OCI-LY7 (cell line): ENCODE data around the gene SETBP1. TPM values are rescaled to one million over a fixed set of nuclear protein-coding genes. Genes with fewer than 3 reads are reported as not detected.

Source experiments
- BruUV-seq: library from RNA; stranded (reverse); fragments of 400-500 nt; replicated peaks from 2 replicates; lab custom pipeline; 2021; lab: Mats Ljungman, UMichigan
- CTCF ChIA-PET: fragments of 300-600 bp; sonication (Branson Sonifier 250); formaldehyde crosslinking; loops from one replicate; lab custom pipeline; 2022; ENCODE audit warnings: antibody characterized with exemption; ENCODE audit not compliant: unreplicated experiment; lab: Charles Lee
- POLR2A ChIA-PET: fragments of 300-600 bp; sonication (Branson Sonifier 250); formaldehyde crosslinking; loops from one replicate; lab custom pipeline; 2022; ENCODE audit warnings: antibody characterized with exemption; lab: Charles Lee
- DNase-seq: peaks from one replicate; pipeline ENCODE4 v3.0.0-alpha.2; 2015; ENCODE audit warnings: low spot score
- H2AFZ ChIP-seq: fragments of 200-600 bp; sonication (generic), shearing (Covaris generic); 2 replicates; pipeline ENCODE4 v1.6.1; 2014; ENCODE audit warnings: mild to moderate bottlenecking, antibody characterized with exemption, low read length, moderate library complexity
- H3K27ac ChIP-seq: fragments of 200-600 bp; sonication (generic); 2 replicates; pipeline ENCODE4 v1.5.1; 2014; ENCODE audit warnings: mixed run types, low read depth, mild to moderate bottlenecking, moderate library complexity, low read length, inconsistent platforms; ENCODE audit not compliant: poor library complexity, severe bottlenecking
- H3K36me3 ChIP-seq: fragments of 200-600 bp; sonication (generic); 2 replicates; pipeline ENCODE4 v1.6.1; 2014; ENCODE audit warnings: mild to moderate bottlenecking, antibody characterized with exemption, low read length, moderate library complexity, mixed read lengths; ENCODE audit not compliant: insufficient read depth
- H3K4me1 ChIP-seq: fragments of 200-600 bp; sonication (generic); 2 replicates; pipeline ENCODE4 v1.5.1; 2014; ENCODE audit warnings: mild to moderate bottlenecking, low read length; ENCODE audit not compliant: insufficient read depth, poor library complexity, severe bottlenecking
- H3K4me2 ChIP-seq: fragments of 200-600 bp; sonication (generic); 2 replicates; pipeline ENCODE4 v1.6.1; 2014; ENCODE audit warnings: mild to moderate bottlenecking, low read length
- H3K4me3 ChIP-seq: fragments of 200-600 bp; sonication (generic); 2 replicates; pipeline ENCODE4 v1.5.1; 2014; ENCODE audit warnings: mild to moderate bottlenecking, low read depth, low read length; ENCODE audit not compliant: poor library complexity, severe bottlenecking
- H3K79me2 ChIP-seq: fragments of 200-600 bp; sonication (generic); 2 replicates; pipeline ENCODE4 v1.6.1; 2016; ENCODE audit warnings: low read depth, mild to moderate bottlenecking, low read length, moderate library complexity, mixed read lengths; ENCODE audit not compliant: insufficient read depth
- H3K9me2 ChIP-seq: fragments of 200-600 bp; sonication (generic); 2 replicates; pipeline ENCODE4 v1.6.1; 2016; ENCODE audit warnings: mild to moderate bottlenecking, low read length, mixed read lengths; ENCODE audit not compliant: insufficient read depth
- H3K9me3 ChIP-seq: fragments of 200-600 bp; sonication (generic); 2 replicates; pipeline ENCODE4 v1.6.1; 2014; ENCODE audit warnings: mild to moderate bottlenecking, mixed run types, low read length, mixed read lengths
- H4K20me1 ChIP-seq: fragments of 200-600 bp; sonication (generic); 2 replicates; pipeline ENCODE4 v1.6.1; 2014; ENCODE audit warnings: mild to moderate bottlenecking, antibody characterized with exemption, low read length, moderate library complexity, mixed read lengths; ENCODE audit not compliant: insufficient read depth
- EZH2phosphoT487 ChIP-seq: fragments of 200-600 bp; sonication (generic); IDR thresholded peaks from 2 replicates; pipeline ENCODE4 v1.6.1; 2018; ENCODE audit warnings: low read depth, borderline replicate concordance, mild to moderate bottlenecking, mixed run types, antibody characterized with exemption, low read length, moderate library complexity, mixed read lengths
- intact Hi-C: fragments of 100-400 bp; cut with micrococcal nuclease; formaldehyde crosslinking; loops from one replicate; pipeline ENCODE4 v1.10.0; 2022; ENCODE audit not compliant: unreplicated experiment
- total RNA-seq, 2 experiments: library from RNA; depleted of rRNA in 1 of 2; stranded (reverse); fragments of >200 nt in 1 of 2; shearing (Covaris generic) in 1 of 2; gene quantifications; 2 replicates each; pipeline ENCODE4 v1.2.3, GENCODE V29; 2014 to 2022
- TF ChIP-seq, protein P1 (sequence below): fragments of 200-600 bp; sonication (generic); conservative IDR thresholded peaks from 2 replicates; pipeline ENCODE4 v1.5.1; 2014; ENCODE audit warnings: mild to moderate bottlenecking, antibody characterized with exemption, low read length, moderate library complexity, mixed read lengths

SETBP1 gene
- total RNA-seq, 2 experiments from 2014 or later = 2.6 to 9.1 TPM

GRCh38 chr18:45073556-45073955, 392.9 kb downstream of the SETBP1 start:
- Histone ChIP-seq H3K4me3 (no peak overlapping the region), H2AFZ (no peak overlapping the region), H3K9me3 (no peaks in the 10 kb centered on the region), H3K27ac (no peak overlapping the region), H3K4me1 (no peaks in the 10 kb centered on the region), H3K4me2 (no peak overlapping the region), H3K79me2 (no peaks in the 10 kb centered on the region), H3K9me2 (no peaks in the 10 kb centered on the region), H3K36me3 (no peaks in the 10 kb centered on the region), H4K20me1 (no peaks in the 10 kb centered on the region)
- CTCF ChIA-PET = no interaction called here
- TF ChIP-seq EZH2phosphoT487 = no peak
- TF ChIP-seq, protein P1, sequence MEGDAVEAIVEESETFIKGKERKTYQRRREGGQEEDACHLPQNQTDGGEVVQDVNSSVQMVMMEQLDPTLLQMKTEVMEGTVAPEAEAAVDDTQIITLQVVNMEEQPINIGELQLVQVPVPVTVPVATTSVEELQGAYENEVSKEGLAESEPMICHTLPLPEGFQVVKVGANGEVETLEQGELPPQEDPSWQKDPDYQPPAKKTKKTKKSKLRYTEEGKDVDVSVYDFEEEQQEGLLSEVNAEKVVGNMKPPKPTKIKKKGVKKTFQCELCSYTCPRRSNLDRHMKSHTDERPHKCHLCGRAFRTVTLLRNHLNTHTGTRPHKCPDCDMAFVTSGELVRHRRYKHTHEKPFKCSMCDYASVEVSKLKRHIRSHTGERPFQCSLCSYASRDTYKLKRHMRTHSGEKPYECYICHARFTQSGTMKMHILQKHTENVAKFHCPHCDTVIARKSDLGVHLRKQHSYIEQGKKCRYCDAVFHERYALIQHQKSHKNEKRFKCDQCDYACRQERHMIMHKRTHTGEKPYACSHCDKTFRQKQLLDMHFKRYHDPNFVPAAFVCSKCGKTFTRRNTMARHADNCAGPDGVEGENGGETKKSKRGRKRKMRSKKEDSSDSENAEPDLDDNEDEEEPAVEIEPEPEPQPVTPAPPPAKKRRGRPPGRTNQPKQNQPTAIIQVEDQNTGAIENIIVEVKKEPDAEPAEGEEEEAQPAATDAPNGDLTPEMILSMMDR = no peak
- DNase-seq = no peak
- POLR2A ChIA-PET = no interaction called here
- intact Hi-C loops = loop anchor here (2.0 kb wide), 1 partner anchor 19 kb away; no protein-coding TSS in a partner anchor
- BruUV-seq = no TSS peak

DNA sequence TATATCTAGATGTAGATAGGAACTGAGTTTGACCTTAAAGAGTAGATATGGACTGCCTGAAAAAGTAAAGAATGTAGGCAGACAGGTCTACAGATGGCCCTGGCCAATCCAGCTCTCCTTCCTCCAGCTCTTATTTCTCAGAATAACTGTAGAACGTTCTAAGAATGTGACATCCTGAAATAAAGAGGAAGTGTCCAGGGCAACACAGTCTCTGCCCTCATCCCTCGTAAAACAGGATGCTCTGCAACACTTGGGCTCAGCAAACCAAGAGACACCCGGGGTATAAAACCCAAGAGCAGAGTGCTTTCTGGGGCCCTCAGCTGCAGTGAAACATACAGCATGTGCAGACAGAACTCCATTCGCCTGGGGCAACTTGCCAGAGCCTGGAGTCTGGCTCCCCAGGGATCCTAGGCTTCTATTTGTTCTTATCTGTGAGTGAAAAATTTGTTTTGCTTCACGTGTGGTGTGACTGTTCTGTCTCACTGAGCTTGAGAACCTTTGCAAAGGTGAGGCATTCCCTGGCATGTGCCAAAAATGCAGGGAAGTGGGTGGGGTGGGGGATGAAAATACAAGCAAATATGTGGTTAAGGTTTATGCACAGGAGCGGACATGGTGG, 401.0 kb downstream of the SETBP1 start:
- no TSS peak for BruUV-seq
- Histone ChIP-seq H3K9me2 (no peaks in the 10 kb centered on the region), H3K36me3 (no peaks in the 10 kb centered on the region), H2AFZ (no peak overlapping the region), H3K27ac (no peak overlapping the region), H3K9me3 (no peaks in the 10 kb centered on the region), H3K4me2 (no peak overlapping the region), H3K79me2 (no peaks in the 10 kb centered on the region), H3K4me3 (no peak overlapping the region), H3K4me1 (peaks cover 4% of the 10 kb centered on the region), H4K20me1 (no peaks in the 10 kb centered on the region)
- intact Hi-C loops = no loop called here
- POLR2A ChIA-PET = no interaction called here
- TF ChIP-seq, protein P1 = no peak
- no peak for TF ChIP-seq EZH2phosphoT487
- CTCF ChIA-PET = no interaction called here
- DNase-seq = no peak

- no peaks in the 10 kb centered on the region for H4K20me1 ChIP-seq
- intact Hi-C loops = no loop called here
- ChIA-PET POLR2A (no interaction called here), CTCF (no interaction called here)
- H3K36me3 ChIP-seq = no peaks in the 10 kb centered on the region
- H3K79me2 ChIP-seq = no peaks in the 10 kb centered on the region
- peaks cover 4% of the 10 kb centered on the region for H3K4me1 ChIP-seq
- H3K4me3 ChIP-seq = no peak overlapping the region
- no peaks in the 10 kb centered on the region for H3K9me2 ChIP-seq
- no peaks in the 10 kb centered on the region for H3K9me3 ChIP-seq
- DNase-seq = no peak
- H3K4me2 ChIP-seq = no peak overlapping the region
- TF ChIP-seq, protein P1 = no peak
- no peak for TF ChIP-seq EZH2phosphoT487
- no peak overlapping the region for H2AFZ ChIP-seq
- H3K27ac ChIP-seq = no peak overlapping the region
- no TSS peak for BruUV-seq
These were observed 402.7 kb downstream of the SETBP1 start for GRCh38 chr18:45083226-45083855.
